Ecto neural progenitor cell (in vitro differentiated cells): ENCODE data around the gene AANAT.
A peak's percentile ranks its signal among the peaks of the same experiment; 100 is the strongest.

Experiments
- DNase-seq: peaks from one replicate; pipeline ENCODE4 v3.0.0-alpha.2; 2018; ENCODE audit warnings: low spot score

Gene AANAT

DNA sequence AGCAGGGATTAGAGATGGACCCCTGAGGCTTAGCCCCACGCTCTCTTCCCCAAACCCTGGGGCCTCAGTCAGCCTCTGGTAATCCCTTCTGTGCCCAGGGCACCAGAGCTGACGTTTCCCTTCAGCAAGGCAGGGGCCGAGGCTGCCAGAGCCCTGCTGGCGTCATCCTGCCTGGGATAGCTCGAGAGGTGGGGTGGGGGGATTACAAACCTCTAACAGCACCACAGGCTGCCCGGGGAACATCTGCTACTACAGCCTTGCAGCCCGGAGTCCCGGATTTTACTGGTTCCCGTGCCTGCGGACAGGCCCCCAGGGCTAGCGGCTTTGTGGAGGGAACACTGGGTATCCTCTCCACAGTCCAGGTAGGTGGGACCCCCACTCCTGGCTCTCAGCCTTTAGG is at the start of gene AANAT:
Gene AANAT (plus strand): TSS at position 238 of the 400 bp plus-strand sequence. CDS start 1,144 bp downstream, outside the sequence.
- DNase-seq = peak; percentile 84

DNA sequence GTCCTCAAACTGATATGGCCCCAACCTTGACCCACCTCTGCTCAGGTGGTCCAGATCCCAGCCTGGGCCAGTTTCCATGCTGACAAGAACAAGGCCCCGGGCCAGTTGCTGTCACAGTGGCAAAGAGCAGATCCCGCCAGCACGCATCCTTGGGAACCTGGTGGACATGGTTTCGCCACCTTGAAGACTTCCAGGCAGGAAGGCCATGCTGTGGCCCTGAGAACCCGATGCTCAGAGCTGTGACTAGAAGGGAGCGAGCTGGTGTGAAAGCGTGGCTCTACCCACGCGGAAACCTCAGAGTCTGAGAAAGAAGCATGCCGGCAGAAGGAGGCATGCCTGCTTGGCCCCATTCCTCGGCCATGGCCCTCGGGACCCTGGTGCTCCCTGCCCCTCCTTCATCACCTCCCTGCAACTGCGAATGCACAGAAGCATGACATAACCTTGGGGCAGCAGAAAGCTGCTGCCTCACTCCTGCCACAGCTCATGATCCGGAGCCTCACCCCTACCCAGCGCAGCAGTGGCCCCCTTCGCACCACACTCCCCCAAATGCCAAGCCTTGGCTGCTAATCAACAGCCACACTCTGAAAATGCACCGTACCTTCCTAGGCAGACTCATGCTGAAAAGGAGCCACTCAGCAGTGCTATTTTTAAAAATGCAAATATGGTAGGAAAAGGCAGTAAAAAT is 47.7 kb upstream of the AANAT start:
- no peak for DNase-seq

- no peak for DNase-seq
Observed at GRCh38 chr17:76420356-76421043, 46.9 kb upstream of the AANAT start.

- no peak for DNase-seq
Observed at GRCh38 chr17:76421044-76421407, 46.4 kb upstream of the AANAT start.

GRCh38 chr17:76422406-76422805 is 45.0 kb upstream of the AANAT start:
- DNase-seq = no peak

GRCh38 chr17:76422860-76423259 is 44.5 kb upstream of the AANAT start:
- no peak for DNase-seq

DNA sequence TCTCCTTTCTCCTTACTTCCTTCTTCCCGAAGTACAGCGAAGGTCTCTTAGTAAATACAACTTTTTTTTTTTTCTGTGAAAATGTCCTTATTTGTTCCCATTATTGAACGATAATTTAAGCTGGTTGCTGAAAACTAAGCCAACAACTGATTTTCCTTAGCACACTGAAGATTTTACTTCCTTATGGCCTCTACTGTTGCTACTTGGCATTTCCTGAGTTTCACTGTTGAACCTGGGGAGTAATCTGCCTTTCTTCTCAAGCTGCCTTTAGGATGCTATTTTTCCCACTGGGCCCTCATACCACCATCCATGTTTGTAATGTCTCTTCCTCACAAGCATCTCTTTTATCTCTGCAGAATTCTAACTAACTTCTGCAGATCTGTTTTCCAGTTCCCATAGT is 40.5 kb upstream of the AANAT start:
- no peak for DNase-seq

GRCh38 chr17:76427501-76428231 is 39.7 kb upstream of the AANAT start:
- DNase-seq = no peak

GRCh38 chr17:76428511-76428910 is 38.9 kb upstream of the AANAT start:
- no peak for DNase-seq

DNA sequence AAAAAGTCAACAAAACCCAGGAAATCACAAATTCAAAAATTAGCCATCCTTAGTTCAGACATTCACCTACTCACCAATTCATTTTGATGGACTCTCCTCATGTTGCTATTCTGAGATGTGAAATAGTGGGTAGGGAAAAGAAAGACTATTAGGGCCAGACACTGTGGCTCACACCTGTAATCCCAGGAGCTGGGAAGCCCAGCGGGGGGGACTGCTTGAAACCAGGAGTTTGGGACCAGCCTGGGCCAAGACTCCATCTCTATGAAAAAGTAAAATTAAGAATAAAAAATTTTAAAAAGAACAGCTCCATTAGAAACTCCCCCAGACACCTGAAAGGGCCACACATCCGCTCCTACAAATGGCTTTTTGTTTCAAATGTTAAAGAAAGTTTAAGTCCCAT is 35.9 kb upstream of the AANAT start:
- DNase-seq = no peak

DNA sequence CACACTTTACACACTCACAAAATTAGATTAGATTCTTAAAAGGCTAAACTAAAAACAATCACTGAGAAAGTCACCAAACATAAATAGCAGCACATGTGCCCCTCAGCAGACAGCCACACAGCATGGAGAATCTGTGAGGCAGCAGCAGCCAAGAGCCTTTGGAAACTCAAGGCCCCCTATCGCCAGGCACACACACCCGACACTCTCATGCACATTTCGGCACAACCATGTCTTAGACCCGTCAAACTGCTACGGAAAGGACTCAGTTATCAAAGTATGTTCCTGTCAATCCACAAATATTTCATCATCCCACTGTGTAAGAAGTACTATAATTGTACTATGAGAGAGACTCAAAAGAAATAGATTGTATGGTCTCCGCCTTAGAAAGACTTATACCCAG is 35.4 kb upstream of the AANAT start:
- no peak for DNase-seq

DNA sequence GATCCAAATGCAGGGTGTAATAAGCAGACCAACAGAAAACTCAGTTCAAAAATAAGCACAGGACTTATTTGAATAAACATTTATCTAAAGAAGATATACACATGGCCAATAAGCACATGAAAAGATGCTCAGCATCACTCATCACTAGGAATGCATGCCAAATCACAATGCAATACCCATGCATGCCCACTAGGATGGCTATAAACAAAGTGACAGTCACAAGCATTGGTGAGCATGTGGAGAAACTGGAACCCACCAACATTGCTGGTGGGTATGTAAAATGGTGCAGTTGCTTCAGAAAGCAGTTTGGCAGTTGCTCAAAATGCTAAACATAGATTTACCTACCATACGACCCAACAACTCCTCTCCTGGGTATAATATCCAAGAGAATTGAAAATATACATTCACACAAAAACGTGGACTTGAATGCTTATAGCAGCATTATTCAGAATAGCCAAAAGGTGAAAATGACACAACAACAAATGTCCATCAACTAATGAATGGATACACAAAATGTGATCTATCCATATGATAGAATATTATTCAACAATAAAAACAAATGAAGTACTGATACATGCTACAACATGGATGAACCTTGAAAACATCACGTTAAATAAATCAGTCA is 34.6 kb upstream of the AANAT start:
- DNase-seq = no peak

- no peak for DNase-seq
Observed at GRCh38 chr17:76433693-76434092, 33.7 kb upstream of the AANAT start.

GRCh38 chr17:76434870-76435269 is 32.5 kb upstream of the AANAT start:
- DNase-seq = no peak

DNA sequence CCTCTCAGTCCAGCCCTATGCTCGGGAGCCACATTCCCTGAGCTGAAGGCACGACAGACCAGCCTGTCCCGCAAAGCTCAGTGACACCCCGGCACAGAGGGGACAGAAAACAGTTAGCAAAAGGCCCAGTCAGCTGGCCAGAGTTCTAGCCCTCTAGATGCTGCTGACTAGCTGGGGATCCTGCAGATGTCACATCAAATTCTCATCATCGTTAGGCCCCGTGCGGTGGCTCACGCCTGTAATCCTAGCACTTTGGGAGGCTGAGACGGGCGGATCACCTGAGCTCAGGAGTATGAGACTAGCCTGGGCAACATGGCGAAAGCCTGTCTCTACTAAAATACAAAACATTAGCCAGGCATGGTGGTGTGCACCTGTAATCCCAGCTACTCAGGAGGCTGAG is 31.7 kb upstream of the AANAT start:
- no peak for DNase-seq

GRCh38 chr17:76437467-76438402 is 29.7 kb upstream of the AANAT start:
- no peak for DNase-seq

DNA sequence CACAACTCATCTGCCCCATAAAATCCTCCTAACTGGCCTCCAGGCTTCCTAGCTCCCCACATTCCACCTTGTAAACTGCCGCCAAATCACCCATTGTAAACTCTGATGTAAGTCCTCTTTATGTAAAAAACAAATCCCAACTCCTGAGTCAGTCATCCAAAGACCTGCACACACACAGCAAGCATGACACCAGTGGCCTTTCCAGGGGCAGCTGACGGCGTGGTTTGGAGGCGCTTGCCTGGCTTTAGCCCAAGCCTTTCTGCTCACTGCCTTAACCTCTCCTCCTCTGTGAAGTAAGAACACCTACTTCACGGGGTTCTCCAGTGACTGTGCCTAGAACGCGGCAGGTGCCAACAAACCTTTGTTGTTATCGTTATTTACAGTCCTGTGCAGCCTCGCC is 28.5 kb upstream of the AANAT start:
- no peak for DNase-seq

DNA sequence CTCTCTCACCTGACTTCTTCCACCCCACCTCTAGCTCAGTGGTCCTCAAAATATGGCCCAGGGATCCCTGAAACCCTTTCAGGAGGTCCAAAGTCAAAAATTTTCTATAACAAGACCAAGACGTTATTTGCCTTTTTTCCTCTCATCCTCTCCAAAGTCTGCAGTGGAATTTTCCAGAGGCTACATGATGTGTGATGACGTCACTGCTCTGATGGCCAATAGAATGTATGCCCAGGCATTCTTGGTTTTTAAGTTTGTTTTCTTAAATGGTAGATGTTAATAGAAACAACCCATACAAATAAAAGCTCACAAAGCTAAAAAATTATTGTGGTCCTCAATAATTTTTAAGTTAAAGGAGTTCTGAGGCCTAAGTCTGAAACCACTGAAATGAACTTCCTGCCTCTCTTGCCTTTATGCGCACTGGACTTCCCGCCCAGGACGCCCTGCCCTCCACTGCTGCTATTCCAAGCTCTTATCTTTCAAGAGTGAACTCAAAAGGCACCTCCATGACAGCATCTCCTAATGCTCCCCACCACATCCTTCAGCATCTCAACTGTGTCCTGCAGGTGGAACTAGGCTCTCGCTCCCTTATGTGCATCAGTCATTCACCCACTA is 28.0 kb upstream of the AANAT start:
- no peak for DNase-seq

DNA sequence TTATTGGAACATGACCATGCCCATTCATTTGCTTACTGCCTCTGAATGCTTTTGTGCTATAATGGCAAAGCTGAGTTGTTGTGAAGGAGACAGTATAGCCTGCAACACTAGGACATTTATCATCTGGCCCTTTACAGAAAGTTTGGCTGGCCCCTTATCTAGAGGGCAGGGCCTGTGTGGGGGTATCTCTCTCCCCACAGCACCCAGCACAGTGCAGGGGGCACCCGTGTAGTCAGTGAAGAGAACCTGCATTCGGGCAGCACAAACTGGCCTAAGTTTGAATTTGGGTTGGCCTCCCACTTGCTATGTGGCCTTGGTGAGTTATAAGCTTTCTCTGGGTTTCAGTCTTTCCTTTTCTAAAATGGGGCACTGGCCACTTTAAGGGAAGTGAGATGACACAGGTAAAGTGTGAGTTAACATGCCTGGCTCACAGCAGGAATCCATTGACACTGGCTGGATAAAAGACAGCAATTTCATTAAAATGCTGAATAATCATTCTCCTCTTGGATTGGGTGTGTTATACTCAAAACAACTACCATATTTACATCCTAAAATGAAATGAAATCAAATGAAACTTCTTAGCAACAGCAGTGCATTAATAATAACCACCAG is 26.5 kb upstream of the AANAT start:
- no peak for DNase-seq

GRCh38 chr17:76441686-76442340 is 25.6 kb upstream of the AANAT start:
- DNase-seq = no peak
